Measurements from ENCODE around the gene TMEM97.
"Not testable (repeated sequence)": the region's sequence is repeated elsewhere in the genome, so short reads cannot be mapped to it uniquely, and the experiment has no call there.

The TMEM97 gene

DNA sequence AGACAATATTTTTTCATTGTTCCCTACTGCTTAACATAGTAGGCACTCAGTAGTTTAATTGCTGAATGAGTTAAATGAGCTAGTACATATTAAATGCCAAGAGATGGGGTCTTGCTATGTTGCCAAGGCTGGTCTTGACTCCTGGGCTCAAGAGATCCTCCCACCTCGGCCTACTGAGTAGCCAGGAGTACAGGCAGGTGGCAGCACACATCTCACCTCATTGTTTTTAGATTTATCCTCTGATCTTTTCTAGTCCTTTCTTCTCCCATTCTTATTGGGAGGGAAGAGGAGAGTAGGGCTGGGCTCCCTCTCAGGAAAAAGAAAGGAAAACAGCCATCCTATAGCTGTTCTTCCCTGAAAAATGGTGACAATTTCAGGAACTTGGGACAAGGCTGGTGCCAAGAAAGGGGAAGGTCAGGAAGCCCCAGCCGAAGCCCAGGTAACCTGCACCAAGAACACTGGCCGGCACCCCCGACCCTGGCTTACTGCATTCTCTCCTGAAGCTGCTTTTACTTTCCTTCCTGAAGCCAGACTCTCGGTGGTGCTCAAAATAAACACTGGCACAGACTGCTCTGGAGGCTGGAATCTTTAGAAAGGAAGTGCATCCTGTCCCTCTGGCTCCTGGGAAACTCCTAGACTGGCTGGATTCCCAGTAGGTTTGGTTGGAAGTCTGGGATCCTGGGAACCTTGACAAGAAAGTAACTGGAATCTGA lies 19.2 kb downstream of the TMEM97 start:
- H3K36me3 Mint-ChIP-seq (ENCODE audit: low read depth), result peaks cover 66% of the 10 kb centered on the region
- no peak overlapping the region for H3K4me3 Mint-ChIP-seq
- peaks cover 44% of the 10 kb centered on the region for H3K4me1 Mint-ChIP-seq (ENCODE audit: low read depth)
- H3K9me3 Mint-ChIP-seq, result no peaks in the 10 kb centered on the region
- H3K27ac Mint-ChIP-seq, result no peak overlapping the region
- H3K27me3 Mint-ChIP-seq, result no peaks in the 10 kb centered on the region
- intact Hi-C loops (cut with micrococcal nuclease), result no loop called here

DNA sequence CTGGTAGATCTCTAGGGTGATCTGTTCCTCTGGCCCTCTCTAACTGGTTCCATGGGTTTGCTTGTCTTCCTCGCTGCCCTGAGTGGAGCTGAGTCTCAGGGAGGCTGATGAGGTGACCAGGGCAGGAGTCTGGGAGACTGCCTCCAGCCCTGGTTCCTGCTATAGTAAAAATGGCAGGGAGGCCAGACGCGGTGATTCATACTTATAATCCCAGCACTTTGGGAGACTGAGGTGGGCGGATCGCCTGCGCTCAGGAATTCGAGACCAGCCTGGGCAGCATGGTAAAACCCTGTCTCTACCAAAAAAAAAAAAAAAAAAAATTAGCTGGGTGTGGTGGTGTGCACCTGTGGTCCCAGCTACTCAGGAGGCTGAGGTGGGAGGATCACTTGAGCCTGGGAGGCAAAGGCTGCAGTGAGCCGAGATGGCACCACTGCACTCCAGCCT lies 19.8 kb downstream of the TMEM97 start:
- H3K36me3 Mint-ChIP-seq (ENCODE audit: low read depth), result peaks cover 72% of the 10 kb centered on the region
- H3K4me1 Mint-ChIP-seq (ENCODE audit: low read depth), result peaks cover 38% of the 10 kb centered on the region
- H3K4me3 Mint-ChIP-seq; H3K27me3 Mint-ChIP-seq; intact Hi-C loops (cut with micrococcal nuclease); H3K27ac Mint-ChIP-seq; H3K9me3 Mint-ChIP-seq: not testable (repeated sequence)

DNA sequence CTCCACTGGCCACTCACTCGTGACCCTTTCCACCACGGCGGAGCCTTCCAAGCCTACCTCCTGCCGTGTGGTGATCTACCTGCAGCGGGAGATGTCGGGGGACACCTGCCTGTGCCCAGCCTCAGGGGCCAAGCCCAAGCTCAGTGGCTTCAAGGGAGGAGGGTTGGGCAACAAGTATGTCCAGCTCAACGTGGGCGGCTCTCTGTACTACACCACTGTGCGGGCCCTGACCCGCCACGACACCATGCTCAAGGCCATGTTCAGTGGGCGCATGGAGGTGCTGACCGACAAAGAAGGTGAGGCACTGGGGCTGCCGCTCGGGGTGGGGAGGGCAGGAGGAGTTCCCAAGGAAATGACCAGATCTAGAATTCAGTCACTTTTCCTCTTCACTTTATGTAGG lies 20.4 kb downstream of the TMEM97 start:
- Mint-ChIP-seq H3K4me3 (no peak overlapping the region), H3K4me1 (ENCODE audit: low read depth) (peaks cover 31% of the 10 kb centered on the region), H3K36me3 (ENCODE audit: low read depth) (peaks cover 78% of the 10 kb centered on the region), H3K9me3 (no peaks in the 10 kb centered on the region), H3K27me3 (no peaks in the 10 kb centered on the region), H3K27ac (no peak overlapping the region)
- intact Hi-C loops (cut with micrococcal nuclease), result no loop called here

DNA sequence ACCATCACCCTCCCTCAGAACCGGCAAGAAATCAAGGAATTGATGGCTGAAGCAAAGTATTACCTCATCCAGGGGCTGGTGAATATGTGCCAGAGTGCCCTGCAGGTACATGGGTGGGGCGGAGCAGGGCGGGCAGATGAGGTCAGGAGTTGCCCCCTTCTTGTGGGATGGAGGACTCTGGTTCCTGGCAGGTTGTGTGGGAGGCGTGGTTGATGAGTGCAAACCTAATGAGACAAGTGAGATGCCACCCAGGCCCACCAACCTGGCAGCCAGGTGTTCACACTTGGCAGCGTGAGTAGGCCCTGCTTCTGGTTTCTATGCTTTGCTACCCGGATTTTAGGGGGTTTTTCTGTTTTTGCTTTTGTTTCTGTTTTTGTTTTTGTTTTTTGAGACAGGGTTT lies 21.4 kb downstream of the TMEM97 start:
- intact Hi-C loops (cut with micrococcal nuclease), result no loop called here
- H3K4me3 Mint-ChIP-seq, result no peak overlapping the region
- H3K4me1 Mint-ChIP-seq (ENCODE audit: low read depth), result peaks cover 26% of the 10 kb centered on the region
- no peaks in the 10 kb centered on the region for H3K9me3 Mint-ChIP-seq
- H3K27me3 Mint-ChIP-seq, result no peaks in the 10 kb centered on the region
- H3K36me3 Mint-ChIP-seq (ENCODE audit: low read depth), result peaks cover 79% of the 10 kb centered on the region
- peak overlapping the region; percentile 13 for H3K27ac Mint-ChIP-seq

DNA sequence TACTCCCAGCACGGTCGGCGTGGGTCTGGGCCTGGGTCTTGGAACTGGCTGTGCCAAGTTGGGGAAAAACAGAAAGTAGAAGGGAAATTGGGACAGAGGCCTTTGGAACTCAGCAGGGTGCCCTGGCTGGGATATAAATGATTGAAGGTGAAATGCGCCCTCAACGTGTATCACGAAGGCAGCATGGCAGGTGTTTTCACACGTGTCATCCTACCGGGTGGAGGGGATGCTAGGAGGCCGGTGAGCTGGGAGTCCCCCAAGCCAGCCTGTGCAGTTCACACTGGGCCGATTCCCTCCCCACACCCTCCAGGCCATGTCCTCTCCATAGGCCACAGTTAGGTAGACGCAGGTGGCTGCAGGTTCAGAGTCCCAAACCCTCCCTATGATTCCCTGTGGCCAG lies 22.5 kb downstream of the TMEM97 start:
- Mint-ChIP-seq H3K36me3 (ENCODE audit: low read depth) (peaks cover 82% of the 10 kb centered on the region), H3K4me3 (no peak overlapping the region), H3K27me3 (no peaks in the 10 kb centered on the region), H3K27ac (no peak overlapping the region), H3K9me3 (no peaks in the 10 kb centered on the region), H3K4me1 (ENCODE audit: low read depth) (peaks cover 21% of the 10 kb centered on the region)
- intact Hi-C loops (cut with micrococcal nuclease), result no loop called here

DNA sequence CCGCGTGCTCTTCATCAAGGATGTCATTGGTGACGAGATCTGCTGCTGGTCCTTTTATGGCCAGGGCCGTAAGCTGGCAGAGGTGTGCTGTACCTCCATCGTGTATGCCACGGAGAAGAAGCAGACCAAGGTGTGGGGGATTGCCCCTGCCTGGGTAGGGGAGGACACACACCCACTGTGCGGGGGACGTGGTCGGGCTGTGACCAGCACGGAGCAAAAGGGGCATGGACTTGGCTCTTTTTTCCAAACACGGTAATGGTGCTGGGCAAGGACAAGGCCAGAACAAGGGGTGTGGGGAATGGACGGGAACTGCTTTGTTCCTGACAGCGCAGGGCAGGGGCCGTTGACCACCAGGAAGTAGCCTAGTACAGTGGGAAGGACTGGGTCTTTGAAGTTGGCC lies 23.3 kb downstream of the TMEM97 start:
- Mint-ChIP-seq H3K4me3 (no peak overlapping the region), H3K27me3 (no peaks in the 10 kb centered on the region), H3K27ac (no peak overlapping the region), H3K9me3 (no peaks in the 10 kb centered on the region), H3K36me3 (ENCODE audit: low read depth) (peaks cover 90% of the 10 kb centered on the region), H3K4me1 (ENCODE audit: low read depth) (peaks cover 14% of the 10 kb centered on the region)
- intact Hi-C loops (cut with micrococcal nuclease), result no loop called here

DNA sequence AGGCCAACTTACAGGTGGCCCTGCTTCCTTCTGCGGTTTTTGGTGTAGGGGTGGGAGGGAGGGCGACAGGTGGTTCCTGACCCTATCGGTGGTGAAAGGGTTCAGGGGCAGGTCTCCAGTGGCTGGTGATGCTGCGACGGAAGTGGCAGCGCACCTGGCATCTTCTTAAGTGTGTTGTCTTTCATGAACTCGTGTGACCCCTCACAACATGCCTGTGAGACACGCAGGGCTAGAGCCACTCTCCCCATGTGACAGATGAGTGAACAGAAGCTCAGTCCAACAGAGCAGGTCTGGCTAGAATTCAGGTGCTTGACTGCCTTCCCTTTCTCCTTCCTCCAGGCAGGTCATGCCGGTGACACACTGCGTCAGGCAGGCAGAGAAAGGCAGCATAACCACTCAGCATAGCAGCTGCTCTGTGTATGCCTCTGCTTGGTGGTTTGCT lies 24.5 kb downstream of the TMEM97 start:
- peaks cover 2% of the 10 kb centered on the region for H3K4me1 Mint-ChIP-seq (ENCODE audit: low read depth)
- no peak overlapping the region for H3K4me3 Mint-ChIP-seq
- intact Hi-C loops (cut with micrococcal nuclease), result no loop called here
- H3K27ac Mint-ChIP-seq, result no peak overlapping the region
- no peaks in the 10 kb centered on the region for H3K27me3 Mint-ChIP-seq
- H3K36me3 Mint-ChIP-seq (ENCODE audit: low read depth), result peaks cover 96% of the 10 kb centered on the region
- no peaks in the 10 kb centered on the region for H3K9me3 Mint-ChIP-seq

DNA sequence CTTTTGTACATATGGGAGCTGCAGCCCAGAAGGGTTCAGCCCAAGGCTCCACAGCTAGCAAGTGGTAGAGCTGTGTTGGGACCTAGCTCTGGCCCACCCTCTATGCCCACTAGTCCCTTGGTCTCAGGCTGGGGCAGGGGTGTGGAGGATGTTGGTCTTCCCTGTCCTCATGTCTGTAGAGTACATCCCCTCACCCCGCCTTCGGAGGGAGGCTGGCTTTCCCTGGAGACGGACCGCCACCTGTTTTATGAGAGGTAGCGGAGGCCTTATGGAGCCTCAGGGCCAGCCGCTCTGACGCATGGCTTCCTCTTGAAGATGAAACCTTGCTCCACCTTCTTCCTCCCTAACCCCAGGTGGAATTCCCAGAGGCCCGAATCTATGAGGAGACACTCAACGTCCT lies 25.0 kb downstream of the TMEM97 start:
- H3K27me3 Mint-ChIP-seq, result no peaks in the 10 kb centered on the region
- no peaks in the 10 kb centered on the region for H3K9me3 Mint-ChIP-seq
- intact Hi-C loops (cut with micrococcal nuclease), result no loop called here
- H3K27ac Mint-ChIP-seq, result no peak overlapping the region
- H3K4me3 Mint-ChIP-seq, result no peak overlapping the region
- no peaks in the 10 kb centered on the region for H3K4me1 Mint-ChIP-seq (ENCODE audit: low read depth)
- peaks cover 100% of the 10 kb centered on the region for H3K36me3 Mint-ChIP-seq (ENCODE audit: low read depth)

DNA sequence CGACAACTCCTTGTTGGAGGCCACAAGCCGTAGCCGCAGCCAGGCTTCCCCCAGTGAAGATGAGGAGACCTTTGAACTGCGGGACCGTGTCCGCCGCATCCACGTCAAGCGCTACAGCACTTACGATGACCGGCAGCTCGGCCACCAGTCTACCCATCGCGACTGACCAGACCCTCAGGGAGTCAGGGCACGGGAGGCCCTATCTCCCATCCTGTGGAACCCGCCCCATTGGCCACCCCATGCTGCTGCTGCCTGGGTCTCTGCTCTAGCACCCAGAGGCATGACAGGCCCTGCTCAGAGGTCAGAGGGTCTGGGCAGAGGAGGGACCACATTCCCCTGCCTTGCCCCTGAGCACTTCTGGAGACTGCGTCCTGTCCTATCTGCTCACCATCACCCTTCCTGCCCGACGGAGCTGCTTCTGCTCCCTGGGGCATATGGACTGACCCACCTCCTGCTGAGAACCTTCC lies 25.5 kb downstream of the TMEM97 start:
- Mint-ChIP-seq H3K27ac (no peak overlapping the region), H3K9me3 (no peaks in the 10 kb centered on the region), H3K4me1 (ENCODE audit: low read depth) (no peaks in the 10 kb centered on the region), H3K4me3 (no peak overlapping the region), H3K27me3 (no peaks in the 10 kb centered on the region), H3K36me3 (ENCODE audit: low read depth) (peaks cover 100% of the 10 kb centered on the region)
- intact Hi-C loops (cut with micrococcal nuclease), result no loop called here

DNA sequence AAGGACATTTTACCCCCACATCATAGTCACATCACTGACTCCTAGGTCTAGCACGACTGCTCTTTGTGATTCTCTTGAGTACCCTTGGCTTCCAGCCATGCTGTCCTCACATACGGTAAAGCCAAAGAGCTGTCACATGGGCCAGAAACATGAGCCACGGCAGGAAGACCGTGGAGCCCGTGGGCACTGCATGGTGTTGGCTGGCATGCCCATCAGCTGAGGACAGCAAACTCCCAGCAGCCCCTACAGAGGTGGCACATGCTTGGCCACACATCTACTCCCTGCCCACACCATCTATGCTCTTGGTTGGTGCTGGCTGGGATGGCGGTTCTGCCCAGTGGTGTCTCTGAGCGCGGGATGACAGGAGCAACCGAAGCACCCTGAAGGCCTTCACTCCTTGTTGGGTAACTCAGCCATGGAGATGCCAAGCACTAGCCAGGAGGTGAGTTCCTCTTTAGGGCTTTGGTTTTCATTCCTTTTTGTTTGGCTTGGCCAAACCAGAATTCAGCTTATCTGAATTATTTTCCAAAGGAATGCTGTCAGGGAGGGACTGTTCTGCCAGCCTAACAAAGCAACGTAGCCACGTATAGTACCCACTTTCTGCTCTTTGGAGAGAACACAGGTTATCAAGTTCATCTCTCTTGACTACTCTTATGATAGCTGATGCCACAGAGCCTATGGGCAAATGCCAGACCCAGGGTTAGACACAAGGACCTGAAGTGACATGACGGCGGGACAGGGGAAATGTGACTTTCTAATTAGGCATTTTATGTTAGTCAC lies 26.6 kb downstream of the TMEM97 start:
- no peak overlapping the region for H3K4me3 Mint-ChIP-seq
- H3K4me1 Mint-ChIP-seq (ENCODE audit: low read depth), result no peaks in the 10 kb centered on the region
- no peaks in the 10 kb centered on the region for H3K27me3 Mint-ChIP-seq
- no peak overlapping the region for H3K27ac Mint-ChIP-seq
- intact Hi-C loops (cut with micrococcal nuclease), result no loop called here
- no peaks in the 10 kb centered on the region for H3K9me3 Mint-ChIP-seq
- peaks cover 100% of the 10 kb centered on the region for H3K36me3 Mint-ChIP-seq (ENCODE audit: low read depth)

DNA sequence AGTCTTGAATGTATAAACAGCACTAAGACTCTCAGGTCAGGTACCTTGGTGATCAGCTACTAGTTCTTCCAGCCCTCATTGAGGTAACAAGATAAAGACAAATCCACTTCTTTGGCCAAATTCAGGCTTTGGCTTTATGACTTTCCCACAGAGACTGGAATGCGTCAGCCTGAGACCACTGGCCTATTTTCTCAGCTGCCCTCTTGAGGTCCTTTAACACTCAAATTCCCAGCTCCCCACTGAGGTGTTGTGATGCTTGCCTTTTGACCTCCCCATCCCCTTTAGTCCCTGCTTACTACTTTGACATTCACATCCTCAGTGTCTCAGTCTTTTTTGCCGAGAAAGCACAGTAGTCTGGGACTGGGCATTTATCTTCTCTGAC lies 27.2 kb downstream of the TMEM97 start:
- intact Hi-C loops (cut with micrococcal nuclease), result no loop called here
- Mint-ChIP-seq H3K27ac (no peak overlapping the region), H3K4me1 (ENCODE audit: low read depth) (no peaks in the 10 kb centered on the region), H3K4me3 (no peak overlapping the region), H3K9me3 (no peaks in the 10 kb centered on the region), H3K27me3 (no peaks in the 10 kb centered on the region), H3K36me3 (ENCODE audit: low read depth) (peaks cover 100% of the 10 kb centered on the region)

DNA sequence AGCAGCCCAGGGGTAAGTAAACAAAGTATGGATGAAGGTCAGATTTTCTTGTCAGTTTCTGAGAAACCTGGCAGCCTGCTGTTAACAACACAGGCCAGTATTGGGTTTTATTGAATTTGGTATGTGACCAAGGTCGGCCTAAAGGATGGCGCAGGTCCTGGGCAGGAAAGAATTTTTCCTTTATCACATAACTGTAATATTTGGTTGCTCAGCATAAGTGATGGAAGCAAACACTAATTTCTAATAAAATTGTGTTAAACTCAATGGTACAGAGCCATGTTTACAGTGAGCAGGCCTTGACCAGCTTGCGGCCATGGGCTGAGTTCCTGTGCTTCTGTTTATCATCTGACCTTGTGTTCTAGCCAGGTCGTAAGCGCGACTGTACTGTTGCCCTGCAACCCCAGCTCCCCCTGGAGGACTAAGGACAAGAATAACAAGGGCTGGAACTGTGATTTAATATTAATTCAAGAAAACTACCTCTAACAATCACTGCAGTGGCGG lies 27.8 kb downstream of the TMEM97 start:
- Mint-ChIP-seq H3K27me3 (no peaks in the 10 kb centered on the region), H3K36me3 (ENCODE audit: low read depth) (peaks cover 100% of the 10 kb centered on the region), H3K27ac (no peak overlapping the region), H3K4me1 (ENCODE audit: low read depth) (no peaks in the 10 kb centered on the region), H3K9me3 (no peaks in the 10 kb centered on the region), H3K4me3 (no peak overlapping the region)
- intact Hi-C loops (cut with micrococcal nuclease), result no loop called here

DNA sequence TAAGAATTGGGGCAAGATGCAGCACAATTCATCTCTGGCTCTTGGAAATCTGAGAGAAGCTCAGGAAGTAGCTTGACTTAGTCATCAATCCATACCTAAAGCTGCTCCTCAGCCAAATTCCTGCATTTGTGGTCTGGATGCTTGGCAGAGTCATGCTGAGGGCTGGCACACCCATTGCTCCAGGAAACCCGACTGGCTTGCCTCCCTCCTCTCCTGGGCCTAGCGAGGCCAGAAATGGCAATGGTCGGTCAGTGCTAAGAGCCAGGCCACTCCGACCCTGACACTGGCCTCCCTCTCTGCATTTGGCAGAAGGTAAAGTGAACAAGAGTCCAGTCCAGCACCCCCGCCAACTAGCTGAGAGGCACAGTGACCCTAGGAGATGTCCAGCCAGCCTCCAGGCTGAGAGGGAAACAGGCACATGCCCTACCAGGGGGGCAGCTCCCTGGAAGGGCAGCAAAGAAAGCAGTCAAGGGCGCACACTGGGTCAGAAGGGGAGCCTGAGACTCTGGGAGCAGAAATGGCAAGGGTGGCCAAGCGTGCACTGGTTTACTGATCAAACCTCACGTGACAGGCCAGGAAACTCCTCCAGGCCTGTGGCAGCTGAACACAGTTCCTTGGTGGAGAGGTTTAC lies 28.4 kb downstream of the TMEM97 start:
- H3K27me3 Mint-ChIP-seq, result no peaks in the 10 kb centered on the region
- H3K27ac Mint-ChIP-seq, result no peak overlapping the region
- intact Hi-C loops (cut with micrococcal nuclease), result no loop called here
- H3K4me1 Mint-ChIP-seq (ENCODE audit: low read depth), result no peaks in the 10 kb centered on the region
- no peaks in the 10 kb centered on the region for H3K9me3 Mint-ChIP-seq
- peaks cover 100% of the 10 kb centered on the region for H3K36me3 Mint-ChIP-seq (ENCODE audit: low read depth)
- no peak overlapping the region for H3K4me3 Mint-ChIP-seq

DNA sequence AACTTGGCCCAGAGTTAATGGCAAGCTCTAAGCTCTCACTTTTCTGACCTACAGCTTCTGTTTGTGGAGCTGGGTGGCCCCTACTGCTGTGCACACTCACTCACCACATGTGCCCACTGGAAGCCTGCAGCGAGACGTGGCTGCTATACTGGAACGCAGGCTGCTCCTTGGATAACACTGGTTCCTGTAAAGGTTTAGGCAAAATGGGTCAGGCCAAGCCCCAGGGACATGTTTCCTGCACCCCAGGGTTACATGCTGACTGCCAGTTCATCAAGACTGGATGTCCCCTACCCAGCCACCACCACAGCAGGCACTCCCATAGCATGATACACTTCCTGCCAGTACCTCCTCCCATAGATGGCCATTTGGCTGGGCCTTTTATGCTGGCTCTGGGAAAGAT lies 30.0 kb downstream of the TMEM97 start:
- Mint-ChIP-seq H3K9me3 (no peaks in the 10 kb centered on the region), H3K27ac (no peak overlapping the region), H3K36me3 (ENCODE audit: low read depth) (peaks cover 100% of the 10 kb centered on the region), H3K27me3 (no peaks in the 10 kb centered on the region), H3K4me3 (no peak overlapping the region), H3K4me1 (ENCODE audit: low read depth) (no peaks in the 10 kb centered on the region)
- intact Hi-C loops (cut with micrococcal nuclease), result no loop called here
